GM10248 (cell line): Measurements from ENCODE around the gene ADIRF.
"Not testable (repeated sequence)": the region's sequence is repeated elsewhere in the genome, so short reads cannot be mapped to it uniquely, and the experiment has no call there.

Experiments
- CTCF ChIA-PET: fragments of 300-600 bp; sonication (Branson Sonifier 250); formaldehyde crosslinking; extraction: SDS; loops from one replicate; lab custom pipeline; 2021; ENCODE audit warnings: antibody characterized with exemption; lab: Yijun Ruan, JAX
- POLR2A ChIA-PET: fragments of 350-650 bp; sonication (Branson Sonifier 250); formaldehyde crosslinking; extraction: SDS; loops from one replicate; lab custom pipeline; 2020; ENCODE audit warnings: antibody characterized with exemption; lab: Yijun Ruan, JAX
- DNase-seq: peaks from one replicate; pipeline ENCODE4 v3.0.0; 2012; ENCODE audit errors: extremely low spot score
- TF ChIP-seq, protein P1 (sequence below): IDR thresholded peaks from 2 replicates; pipeline ENCODE4 v1.5.1; 2012; ENCODE audit warnings: mild to moderate bottlenecking, low read depth; ENCODE audit errors: extremely low read depth, missing control alignments, control extremely low read depth

The ADIRF gene

DNA sequence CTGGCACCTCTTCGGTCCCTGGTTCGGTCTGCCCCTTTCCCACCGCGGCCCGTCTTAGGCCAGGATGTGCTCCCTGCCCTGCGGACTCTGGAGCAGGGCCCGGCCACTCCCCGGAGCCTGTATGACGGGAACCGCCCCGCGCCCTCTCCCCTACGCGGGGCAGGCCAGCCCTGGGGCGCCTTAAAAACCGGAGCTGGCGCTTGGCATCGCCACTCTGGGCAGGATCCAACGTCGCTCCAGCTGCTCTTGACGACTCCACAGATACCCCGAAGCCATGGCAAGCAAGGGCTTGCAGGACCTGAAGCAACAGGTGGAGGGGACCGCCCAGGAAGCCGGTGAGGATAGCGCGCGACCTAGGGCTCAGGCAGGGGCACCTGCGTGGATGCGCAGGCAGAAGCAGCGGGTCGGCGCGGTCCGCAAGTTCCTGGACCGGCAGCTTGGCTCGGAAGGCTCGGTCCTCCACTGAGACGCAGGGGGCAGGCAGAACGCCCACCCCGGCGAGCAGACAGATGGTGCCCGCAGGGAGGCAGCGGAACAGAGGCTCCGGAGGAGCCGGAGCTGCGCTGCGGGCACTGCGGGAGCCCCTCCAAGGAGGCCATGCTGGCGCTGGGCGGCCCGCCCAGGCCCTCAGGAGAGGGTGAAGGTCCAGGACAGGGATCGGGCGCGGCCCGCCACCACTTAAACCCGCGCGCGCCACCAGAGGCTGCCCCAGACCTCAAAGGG is at the start of gene ADIRF:
ADIRF (plus strand) TSS at position 212 of the 723 bp plus-strand sequence; CDS start at position 275, 63 bp downstream.
- ChIA-PET CTCF (interaction anchor here (1.0 to 15.9 kb wide), 6 partner anchors 8 to 128 kb away, joined by 3 to 238 read pairs (median 9); partner anchors contain the start of genes MMRN2 and SNCG), POLR2A (no interaction called here)
- TF ChIP-seq, protein P1, sequence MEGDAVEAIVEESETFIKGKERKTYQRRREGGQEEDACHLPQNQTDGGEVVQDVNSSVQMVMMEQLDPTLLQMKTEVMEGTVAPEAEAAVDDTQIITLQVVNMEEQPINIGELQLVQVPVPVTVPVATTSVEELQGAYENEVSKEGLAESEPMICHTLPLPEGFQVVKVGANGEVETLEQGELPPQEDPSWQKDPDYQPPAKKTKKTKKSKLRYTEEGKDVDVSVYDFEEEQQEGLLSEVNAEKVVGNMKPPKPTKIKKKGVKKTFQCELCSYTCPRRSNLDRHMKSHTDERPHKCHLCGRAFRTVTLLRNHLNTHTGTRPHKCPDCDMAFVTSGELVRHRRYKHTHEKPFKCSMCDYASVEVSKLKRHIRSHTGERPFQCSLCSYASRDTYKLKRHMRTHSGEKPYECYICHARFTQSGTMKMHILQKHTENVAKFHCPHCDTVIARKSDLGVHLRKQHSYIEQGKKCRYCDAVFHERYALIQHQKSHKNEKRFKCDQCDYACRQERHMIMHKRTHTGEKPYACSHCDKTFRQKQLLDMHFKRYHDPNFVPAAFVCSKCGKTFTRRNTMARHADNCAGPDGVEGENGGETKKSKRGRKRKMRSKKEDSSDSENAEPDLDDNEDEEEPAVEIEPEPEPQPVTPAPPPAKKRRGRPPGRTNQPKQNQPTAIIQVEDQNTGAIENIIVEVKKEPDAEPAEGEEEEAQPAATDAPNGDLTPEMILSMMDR, result no peak
- DNase-seq, result no peak

DNA sequence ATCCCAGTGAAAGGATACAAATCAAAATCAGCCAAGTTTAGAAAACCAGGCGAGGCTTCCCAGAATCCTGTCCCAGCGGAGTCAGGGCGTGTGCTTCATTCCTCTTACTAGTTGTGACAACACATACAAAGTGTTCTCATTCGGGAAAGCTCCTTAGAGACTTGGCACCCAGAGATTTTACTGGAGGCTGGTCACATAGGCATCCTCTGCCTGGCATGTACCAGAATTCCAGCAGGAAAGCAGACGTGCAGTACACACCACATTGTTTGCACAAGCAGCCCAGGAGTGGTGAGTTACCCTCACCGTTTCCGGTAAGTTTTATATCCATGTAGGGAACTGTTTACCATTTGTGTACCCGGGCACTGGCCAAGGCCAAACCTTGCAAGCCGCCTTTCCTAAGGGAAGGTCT is 45.7 kb upstream of the ADIRF start:
- ChIA-PET POLR2A (no interaction called here), CTCF (no interaction called here)
- TF ChIP-seq, protein P1, result no peak
- no peak for DNase-seq

DNA sequence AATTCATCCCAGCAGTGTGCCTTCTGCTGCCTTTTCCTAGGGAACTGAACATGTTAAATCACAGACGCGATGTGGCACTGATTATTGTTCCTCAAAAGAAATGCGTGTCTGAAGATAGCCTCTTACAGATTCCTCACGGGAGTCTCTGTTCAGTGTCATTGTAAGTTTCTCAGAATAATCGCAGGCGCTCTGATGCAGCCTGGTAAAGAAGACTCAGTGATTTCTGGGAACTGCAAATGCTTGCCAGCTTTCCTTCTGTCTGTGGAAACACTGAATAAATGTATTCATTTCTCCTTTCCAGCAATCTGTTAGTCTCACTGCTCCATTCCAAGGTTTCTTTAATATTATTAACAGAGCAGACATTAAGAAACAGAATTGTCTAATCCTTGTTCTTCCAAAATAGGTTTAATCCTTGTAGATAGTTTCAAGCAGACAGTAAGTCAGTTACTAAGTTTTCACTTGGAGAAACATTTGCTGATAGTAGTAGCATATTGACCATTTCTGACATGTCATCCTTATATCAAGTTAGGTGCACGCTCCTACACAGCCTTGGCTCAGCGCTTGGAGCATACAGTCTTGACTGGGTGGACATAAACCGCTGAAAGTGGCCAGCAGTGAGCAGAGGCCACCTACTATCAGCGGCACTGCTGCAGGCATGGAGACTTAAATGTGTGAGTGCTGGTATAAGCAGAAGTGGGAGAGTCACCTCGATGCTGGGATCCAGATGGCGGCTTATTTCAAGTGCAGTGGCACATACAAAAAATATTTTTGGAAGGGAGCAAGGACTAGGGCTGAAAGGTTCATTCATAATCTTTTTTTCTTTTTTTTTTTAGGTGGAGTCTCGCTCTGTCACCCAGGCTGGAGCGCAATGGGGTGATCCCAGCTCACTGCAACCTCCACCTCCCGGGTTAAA is 38.6 kb upstream of the ADIRF start:
- ChIA-PET CTCF (interaction anchor here (1.0 to 5.5 kb wide), 2 partner anchors 10 to 37 kb away, joined by 3 to 30 read pairs; no protein-coding TSS in a partner anchor), POLR2A (no interaction called here)
- TF ChIP-seq, protein P1, result no peak

DNA sequence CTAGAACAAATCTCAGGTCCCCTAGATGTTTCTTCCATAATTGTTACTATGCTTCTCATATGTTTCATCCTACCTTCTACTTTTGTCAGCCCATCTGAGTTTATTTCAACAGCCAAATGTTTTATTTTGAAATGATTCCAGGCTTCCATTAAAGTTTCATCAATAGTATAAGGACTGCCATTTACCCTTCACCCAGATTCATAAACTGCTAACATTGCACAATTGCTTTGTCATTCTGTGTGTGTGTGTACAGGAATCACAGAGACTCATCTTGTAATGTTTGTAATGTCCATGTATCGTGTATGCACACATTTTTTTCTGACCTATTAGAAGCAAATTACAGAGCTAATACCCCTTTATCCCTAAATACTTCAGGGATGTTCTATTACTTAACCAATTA is 36.4 kb upstream of the ADIRF start:
- ChIA-PET POLR2A (no interaction called here), CTCF (interaction anchor here (1.1 to 1.5 kb wide), 3 partner anchors 11 to 29 kb away, joined by 3 to 6 read pairs (median 4); no protein-coding TSS in a partner anchor)
- DNase-seq, result no peak
- TF ChIP-seq, protein P1, result no peak

More for the DNA sequence above, 38.6 kb upstream of the ADIRF start:
- DNase-seq, result no peak

DNA sequence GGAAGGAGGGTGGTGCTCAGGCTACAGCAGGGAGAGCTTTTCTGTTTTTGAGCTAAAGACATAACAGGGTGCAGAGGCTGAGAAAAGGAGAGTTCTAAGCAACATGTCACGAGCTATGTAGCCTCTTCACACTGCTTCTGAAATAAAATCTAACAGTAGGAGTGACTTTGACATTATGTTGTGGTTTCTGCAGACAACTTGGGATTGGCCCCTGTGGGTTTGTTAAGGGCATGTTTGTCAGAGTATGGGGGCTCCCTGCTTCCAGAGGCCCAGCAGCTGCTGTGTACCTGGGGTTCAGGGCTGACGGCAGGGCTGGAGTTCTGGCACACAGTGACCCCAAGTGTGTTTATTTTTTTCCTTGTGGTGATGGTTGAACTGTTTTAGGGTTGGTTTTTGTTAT is 35.6 kb upstream of the ADIRF start:
- CTCF ChIA-PET, result interaction anchor here (1.0 to 1.5 kb wide), 4 partner anchors 10 to 28 kb away, joined by 3 to 6 read pairs (median 4); no protein-coding TSS in a partner anchor
- no peak for DNase-seq
- POLR2A ChIA-PET, result no interaction called here
- TF ChIP-seq, protein P1, result no peak

DNA sequence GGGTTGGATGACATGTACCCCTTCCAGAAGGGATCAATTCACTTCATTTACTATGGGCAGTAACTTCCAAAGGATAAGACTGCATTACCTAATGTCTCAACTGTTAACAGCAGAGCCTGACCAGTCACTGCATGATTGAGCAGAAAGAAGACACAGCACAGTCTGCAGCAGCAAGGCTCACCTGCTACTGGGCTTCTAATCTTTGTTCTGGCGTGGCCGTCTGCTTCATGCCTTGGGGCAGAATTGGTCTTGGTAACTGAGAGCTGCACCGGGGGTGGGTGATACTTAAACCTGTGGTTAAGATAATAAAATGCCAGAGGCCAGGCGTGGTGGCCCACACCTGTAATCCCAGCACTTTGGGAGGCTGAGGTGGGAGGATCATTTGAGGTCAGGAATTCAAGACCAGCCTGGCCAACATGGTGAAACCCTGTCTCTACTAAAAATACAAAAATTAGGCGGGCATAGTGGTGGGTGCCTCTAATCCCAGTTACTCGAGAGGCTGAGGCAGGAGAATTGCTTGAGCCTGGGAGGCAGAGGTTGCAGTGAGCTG is 34.0 kb upstream of the ADIRF start:
- POLR2A ChIA-PET, DNase-seq: not testable (repeated sequence)

More for the DNA sequence above, 34.0 kb upstream of the ADIRF start:
- CTCF ChIA-PET, result interaction anchor here (1.2 kb wide), 1 partner anchor 32 kb away, joined by 3 read pairs; no protein-coding TSS in a partner anchor
